Keratinocyte (primary cell): ENCODE measurements around the gene HSPB9.

Source experiments
- CTCF ChIP-seq, 3 experiments: IDR thresholded peaks in 1 of 3; conservative IDR thresholded peaks in 1 of 3; optimal IDR thresholded peaks in 1 of 3; 2 replicates in 2 of 3; 3 replicates in 1 of 3; pipeline versions ENCODE3 to v1.5.1; 2011; ENCODE audit warnings: low read length in 3 of 3, mild to moderate bottlenecking in 3 of 3, moderate library complexity in 2 of 3, control low read depth in 1 of 3, inconsistent platforms in 1 of 3; ENCODE audit not compliant: insufficient read depth in 2 of 3; ENCODE audit errors: extremely low read depth in 1 of 3
- EZH2 ChIP-seq: IDR thresholded peaks from one replicate; pipeline ENCODE4 v1.6.1; 2012; ENCODE audit warnings: inconsistent platforms, mild to moderate bottlenecking, low read length, moderate library complexity

GRCh38 chr17:42129109-42129837 lies 6.7 kb downstream of the HSPB9 start:
- TF ChIP-seq CTCF (optimal IDR thresholded peaks at IDR 0.05 in 1 of 3, IDR thresholded peaks at IDR 0.05 in 1 of 3, conservative IDR thresholded peaks at IDR 0.05 in 1 of 3; ENCODE audit: extremely low read depth in 1 of 3, insufficient read depth in 2 of 3, low read length in 3 of 3) (no peak), EZH2 (no peak)
